ENCODE results near the gene CCNQ. TPM values are rescaled to one million over a fixed set of nuclear protein-coding genes. Genes with fewer than 3 reads are reported as not detected.
A peak's percentile ranks its signal among the peaks of the same experiment; 100 is the strongest.

The CCNQ gene
- total RNA-seq, 1 donor from 2014 or later = 52.7 TPM

DNA sequence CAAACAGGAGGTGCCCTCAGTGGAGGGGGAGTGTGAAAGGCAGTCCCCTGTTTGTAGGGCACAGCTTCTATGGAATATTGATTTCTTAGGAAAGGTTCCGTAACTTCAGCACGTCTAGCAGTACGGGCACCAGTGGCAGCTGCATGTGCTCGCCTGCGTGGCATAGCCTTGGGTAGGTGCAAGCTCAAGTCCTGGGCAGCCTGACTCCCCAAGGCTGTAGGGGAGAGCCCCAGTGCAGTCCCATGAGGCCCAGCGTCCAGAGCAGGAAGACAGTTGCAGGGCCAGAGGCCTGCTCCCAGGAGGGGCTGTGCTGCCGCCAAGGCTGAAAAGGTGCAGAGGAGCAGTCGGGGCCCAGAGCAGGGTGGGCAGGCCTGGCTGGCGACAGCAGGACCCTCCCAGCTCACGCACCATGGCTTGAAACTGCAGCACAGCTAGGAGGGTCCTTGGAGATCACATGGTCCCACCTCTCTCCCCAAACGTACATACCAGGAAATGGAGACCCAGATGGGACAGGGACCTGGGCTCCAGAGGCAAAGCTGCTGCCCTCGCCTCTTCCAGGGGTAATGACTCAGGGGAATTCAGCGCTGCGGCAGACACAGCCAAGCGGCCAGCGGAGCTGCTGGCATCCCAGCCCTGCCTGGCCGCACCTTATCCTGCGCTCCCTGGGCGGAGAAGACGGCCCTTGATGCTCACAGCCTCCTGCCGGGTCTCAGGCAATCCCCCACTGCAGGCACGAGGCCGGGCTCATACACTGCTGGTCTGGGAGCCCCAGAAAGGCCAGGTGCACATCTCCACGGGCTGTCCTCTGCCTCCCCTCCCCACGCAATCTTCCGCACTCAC, 42.0 kb upstream of the CCNQ start:
- peak in 1 of 2 donors; percentile 54 for DNase-seq (ENCODE audit: low spot score in 2 of 2)
- no peaks in the 10 kb centered on the region for H3K36me3 ChIP-seq
- TF ChIP-seq, protein P1, sequence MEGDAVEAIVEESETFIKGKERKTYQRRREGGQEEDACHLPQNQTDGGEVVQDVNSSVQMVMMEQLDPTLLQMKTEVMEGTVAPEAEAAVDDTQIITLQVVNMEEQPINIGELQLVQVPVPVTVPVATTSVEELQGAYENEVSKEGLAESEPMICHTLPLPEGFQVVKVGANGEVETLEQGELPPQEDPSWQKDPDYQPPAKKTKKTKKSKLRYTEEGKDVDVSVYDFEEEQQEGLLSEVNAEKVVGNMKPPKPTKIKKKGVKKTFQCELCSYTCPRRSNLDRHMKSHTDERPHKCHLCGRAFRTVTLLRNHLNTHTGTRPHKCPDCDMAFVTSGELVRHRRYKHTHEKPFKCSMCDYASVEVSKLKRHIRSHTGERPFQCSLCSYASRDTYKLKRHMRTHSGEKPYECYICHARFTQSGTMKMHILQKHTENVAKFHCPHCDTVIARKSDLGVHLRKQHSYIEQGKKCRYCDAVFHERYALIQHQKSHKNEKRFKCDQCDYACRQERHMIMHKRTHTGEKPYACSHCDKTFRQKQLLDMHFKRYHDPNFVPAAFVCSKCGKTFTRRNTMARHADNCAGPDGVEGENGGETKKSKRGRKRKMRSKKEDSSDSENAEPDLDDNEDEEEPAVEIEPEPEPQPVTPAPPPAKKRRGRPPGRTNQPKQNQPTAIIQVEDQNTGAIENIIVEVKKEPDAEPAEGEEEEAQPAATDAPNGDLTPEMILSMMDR (IDR thresholded peaks at IDR 0.05) = no peak
- no peak overlapping the region for H3K4me3 ChIP-seq
- no peak overlapping the region for H3K27ac ChIP-seq
- intact Hi-C loops (cut with DNase I) = no loop called here
- no peaks in the 10 kb centered on the region for H3K9me3 ChIP-seq
- H3K27me3 ChIP-seq = no peaks in the 10 kb centered on the region
- no peaks in the 10 kb centered on the region for H3K4me1 ChIP-seq

DNA sequence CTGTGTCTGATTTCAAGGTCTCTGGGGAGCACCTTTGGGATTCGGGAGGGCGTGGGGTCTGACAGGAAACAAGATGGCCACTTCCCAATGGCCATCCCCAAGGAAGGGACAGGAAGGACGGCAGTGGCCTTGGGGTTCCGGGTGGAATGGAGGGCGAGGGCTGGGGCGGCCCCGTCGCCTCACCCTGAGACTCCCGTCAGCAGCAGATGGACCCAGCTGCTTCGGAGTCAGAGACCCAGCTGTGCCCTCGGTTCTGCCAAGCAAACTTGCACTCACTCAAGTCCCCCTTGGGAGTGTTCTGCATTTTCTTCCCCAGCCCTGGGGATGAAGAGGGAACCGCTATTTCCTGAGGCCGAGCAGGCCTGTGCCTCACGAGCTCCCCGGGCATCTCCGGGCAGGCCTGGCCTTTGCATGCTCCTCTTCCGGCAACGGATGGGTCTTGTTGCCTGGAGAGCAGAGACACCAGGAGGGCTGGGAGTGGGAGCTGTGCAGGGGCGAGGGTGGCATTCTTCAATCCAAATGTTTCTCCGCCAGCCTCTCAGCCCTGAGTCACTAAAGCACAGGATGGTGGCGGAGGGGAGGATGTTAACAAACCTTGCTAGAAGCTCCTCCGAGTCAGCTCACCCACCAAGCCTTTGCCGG, 41.2 kb upstream of the CCNQ start:
- TF ChIP-seq, protein P1 (IDR thresholded peaks at IDR 0.05) = no peak

DNA sequence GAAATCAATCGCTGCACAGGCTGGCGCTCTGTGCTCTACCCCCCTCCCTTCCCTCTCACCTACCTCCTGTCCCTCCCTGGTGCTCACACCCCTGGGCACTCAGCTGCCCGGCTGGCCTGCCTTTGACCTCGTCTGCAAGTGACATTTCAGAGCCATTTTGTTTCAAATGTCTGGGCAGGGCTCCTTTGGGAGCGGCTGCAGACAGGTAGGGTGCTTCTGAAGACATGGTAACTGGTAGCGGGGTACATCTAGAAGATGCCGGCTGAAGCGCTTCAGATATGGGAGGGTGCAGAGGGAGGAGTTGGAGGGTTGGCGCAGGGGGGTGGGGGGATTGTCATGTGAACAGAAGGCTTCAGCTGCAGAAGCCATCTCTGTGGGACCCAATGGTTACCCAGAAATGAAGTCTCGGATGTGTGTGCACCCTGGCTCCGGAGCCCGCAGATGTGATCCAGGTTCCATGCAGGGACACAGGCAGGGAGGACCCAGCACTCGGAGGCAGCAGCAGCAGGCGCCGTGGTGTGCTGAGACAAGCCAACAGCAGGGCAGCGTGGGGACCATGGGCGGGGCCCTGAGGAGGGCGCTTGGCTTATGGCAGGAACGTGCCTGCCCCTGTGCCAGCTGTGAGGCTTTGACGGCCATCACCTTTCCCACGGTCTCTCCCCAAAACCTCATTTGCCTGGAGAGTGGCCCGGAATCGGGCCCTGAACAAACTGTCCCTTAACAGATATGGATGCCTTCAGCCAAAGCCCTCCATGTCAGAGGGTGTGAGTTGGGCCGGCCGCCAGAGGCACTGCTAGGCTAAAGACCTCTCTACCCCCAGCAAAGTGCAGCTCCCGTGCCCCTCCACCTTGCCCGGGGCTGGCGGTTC, 40.5 kb upstream of the CCNQ start:
- no peaks in the 10 kb centered on the region for H3K4me1 ChIP-seq
- no peaks in the 10 kb centered on the region for H3K9me3 ChIP-seq
- H3K27ac ChIP-seq = no peak overlapping the region
- no peaks in the 10 kb centered on the region for H3K36me3 ChIP-seq
- TF ChIP-seq, protein P1 (IDR thresholded peaks at IDR 0.05) = no peak
- intact Hi-C loops (cut with DNase I) = no loop called here
- H3K27me3 ChIP-seq = no peaks in the 10 kb centered on the region
- no peak for DNase-seq (ENCODE audit: low spot score in 2 of 2)
- H3K4me3 ChIP-seq = no peak overlapping the region

More for the DNA sequence above, 41.2 kb upstream of the CCNQ start:
- H3K27me3 ChIP-seq = no peaks in the 10 kb centered on the region
- H3K27ac ChIP-seq = no peak overlapping the region
- no peaks in the 10 kb centered on the region for H3K4me1 ChIP-seq
- no peaks in the 10 kb centered on the region for H3K36me3 ChIP-seq
- intact Hi-C loops (cut with DNase I) = no loop called here
- DNase-seq (ENCODE audit: low spot score in 2 of 2) = no peak
- H3K4me3 ChIP-seq = no peak overlapping the region
- H3K9me3 ChIP-seq = no peaks in the 10 kb centered on the region

DNA sequence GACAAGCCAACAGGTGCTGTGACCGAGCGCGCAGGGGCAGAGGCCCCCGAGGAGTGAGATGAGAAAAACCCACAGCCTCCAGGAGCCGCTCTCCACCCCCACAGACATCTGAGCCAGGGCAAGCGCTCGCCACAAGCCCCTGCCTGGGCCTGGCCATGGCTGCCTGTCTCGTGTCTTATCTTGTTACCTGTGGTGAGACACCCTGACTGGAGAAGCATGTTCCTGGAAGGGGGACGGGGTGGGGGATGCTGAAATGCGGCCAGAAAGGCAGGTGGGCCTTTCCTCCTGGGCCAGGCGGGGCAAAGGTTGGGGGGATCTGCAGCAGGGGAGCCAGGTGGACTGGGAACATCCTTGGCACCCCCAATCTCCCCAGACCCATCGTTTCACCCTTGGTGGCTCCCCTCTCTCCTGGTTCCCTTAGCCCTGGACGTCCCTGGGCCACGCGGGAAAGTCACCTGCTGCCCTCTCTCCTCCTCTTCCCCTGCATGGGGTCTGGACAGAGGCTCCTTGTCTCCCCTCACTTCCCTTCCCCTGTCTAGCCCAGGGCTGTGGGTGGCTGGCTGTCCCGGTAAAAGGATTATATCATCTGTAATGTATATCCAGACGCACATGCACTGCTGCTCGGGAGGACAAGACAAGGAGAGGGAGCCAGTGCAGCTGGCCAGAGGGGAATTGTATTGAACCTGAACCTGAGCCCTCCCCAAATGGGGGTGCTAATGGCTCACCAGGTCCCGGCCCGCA, 39.7 kb upstream of the CCNQ start:
- intact Hi-C loops (cut with DNase I) = no loop called here
- DNase-seq (ENCODE audit: low spot score in 2 of 2) = no peak
- no peak overlapping the region for H3K4me3 ChIP-seq
- H3K27me3 ChIP-seq = no peaks in the 10 kb centered on the region
- H3K4me1 ChIP-seq = no peaks in the 10 kb centered on the region
- H3K27ac ChIP-seq = no peak overlapping the region
- TF ChIP-seq, protein P1 (IDR thresholded peaks at IDR 0.05) = no peak
- H3K36me3 ChIP-seq = no peaks in the 10 kb centered on the region
- no peaks in the 10 kb centered on the region for H3K9me3 ChIP-seq

DNA sequence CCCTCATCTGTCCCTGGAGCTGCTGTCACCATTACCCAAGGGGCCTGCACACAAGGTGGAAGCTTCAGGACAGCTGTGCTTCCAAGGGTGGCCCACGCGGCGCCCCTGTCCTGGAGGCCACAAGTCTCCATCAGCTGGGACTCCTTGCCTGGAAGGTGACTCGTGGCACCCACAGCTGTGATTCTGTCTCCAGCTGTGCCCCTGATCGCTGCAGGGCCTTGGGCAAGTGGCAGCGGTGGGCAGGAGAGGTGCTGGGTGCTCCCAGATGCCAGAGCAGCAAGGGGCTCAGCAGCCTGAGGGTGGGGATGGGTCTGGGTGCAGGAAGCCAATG, 39.1 kb upstream of the CCNQ start:
- DNase-seq (ENCODE audit: low spot score in 2 of 2) = no peak
- intact Hi-C loops (cut with DNase I) = no loop called here
- no peak overlapping the region for H3K27ac ChIP-seq
- no peak overlapping the region for H3K4me3 ChIP-seq
- H3K9me3 ChIP-seq = no peaks in the 10 kb centered on the region
- H3K4me1 ChIP-seq = no peaks in the 10 kb centered on the region
- H3K36me3 ChIP-seq = no peaks in the 10 kb centered on the region
- no peaks in the 10 kb centered on the region for H3K27me3 ChIP-seq
- TF ChIP-seq, protein P1 (IDR thresholded peaks at IDR 0.05) = no peak
